ENCODE results near the gene PDE4A.

The PDE4A gene

DNA sequence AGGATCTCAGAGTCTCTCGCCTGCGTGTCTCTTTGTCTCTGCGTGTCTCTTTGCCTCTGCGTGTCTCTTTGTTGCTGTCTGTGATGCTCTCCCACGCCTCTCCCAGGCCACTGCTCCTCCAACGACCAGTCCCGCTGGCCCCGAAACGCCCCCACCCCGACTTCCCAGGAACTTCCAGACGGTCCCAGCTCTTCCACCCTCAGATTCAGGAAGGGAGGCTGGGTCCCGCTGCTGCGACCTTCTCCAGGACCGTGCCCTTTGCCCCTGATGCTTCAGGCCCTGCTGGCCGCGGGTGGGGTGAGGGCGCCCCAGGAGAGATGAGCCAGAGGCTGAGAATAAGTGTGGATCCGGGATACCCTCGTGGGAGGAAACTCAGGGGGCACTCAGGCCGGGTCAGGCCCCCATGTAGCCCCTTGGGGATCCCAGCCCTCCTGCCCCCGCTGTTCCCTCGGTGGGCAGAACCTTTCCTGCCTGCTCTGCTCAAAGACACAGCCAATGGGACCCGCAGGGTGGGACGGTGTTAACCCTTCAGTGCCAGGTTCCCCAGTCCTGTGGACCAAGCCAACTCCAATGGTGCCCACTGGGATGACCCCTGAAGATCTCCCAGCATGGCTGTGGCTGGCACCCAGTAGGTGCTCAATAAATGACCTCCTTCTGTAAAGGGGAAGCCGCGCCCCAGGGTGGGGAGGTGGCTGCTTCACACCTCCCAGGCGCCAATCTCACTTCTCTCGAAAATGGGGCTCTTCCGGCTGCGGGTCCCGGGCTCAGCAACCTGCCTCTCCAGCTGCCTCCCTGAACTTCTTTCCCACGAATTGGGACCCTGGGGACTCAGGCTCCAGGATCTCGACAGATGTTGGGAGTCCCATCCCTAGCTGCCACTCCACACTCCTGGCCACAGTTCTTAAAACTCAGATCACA lies 98.4 kb downstream of the PDE4A start:
- in situ Hi-C loops (cut with MboI; ENCODE audit: low pct_unique_long_range_greater_than_20kb, low sequenced_read_pairs, unreplicated experiment): no loop called here
- peak; percentile 48 for DNase-seq (ENCODE audit: low spot score)
- TF ChIP-seq, protein P1, sequence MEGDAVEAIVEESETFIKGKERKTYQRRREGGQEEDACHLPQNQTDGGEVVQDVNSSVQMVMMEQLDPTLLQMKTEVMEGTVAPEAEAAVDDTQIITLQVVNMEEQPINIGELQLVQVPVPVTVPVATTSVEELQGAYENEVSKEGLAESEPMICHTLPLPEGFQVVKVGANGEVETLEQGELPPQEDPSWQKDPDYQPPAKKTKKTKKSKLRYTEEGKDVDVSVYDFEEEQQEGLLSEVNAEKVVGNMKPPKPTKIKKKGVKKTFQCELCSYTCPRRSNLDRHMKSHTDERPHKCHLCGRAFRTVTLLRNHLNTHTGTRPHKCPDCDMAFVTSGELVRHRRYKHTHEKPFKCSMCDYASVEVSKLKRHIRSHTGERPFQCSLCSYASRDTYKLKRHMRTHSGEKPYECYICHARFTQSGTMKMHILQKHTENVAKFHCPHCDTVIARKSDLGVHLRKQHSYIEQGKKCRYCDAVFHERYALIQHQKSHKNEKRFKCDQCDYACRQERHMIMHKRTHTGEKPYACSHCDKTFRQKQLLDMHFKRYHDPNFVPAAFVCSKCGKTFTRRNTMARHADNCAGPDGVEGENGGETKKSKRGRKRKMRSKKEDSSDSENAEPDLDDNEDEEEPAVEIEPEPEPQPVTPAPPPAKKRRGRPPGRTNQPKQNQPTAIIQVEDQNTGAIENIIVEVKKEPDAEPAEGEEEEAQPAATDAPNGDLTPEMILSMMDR (IDR thresholded peaks at IDR 0.05; ENCODE audit: extremely low read depth, insufficient read depth, missing control alignments): no peak
